ENCODE results near the gene NRROS.

NRROS gene

GRCh38 chr3:196650740-196651311 is 11.3 kb downstream of the NRROS start:
- peak; percentile 77 to 81 for DNase-seq (ENCODE audit: low read depth in 2 of 2)

- DNase-seq (ENCODE audit: low read depth in 2 of 2), result no peak
Observed at GRCh38 chr3:196651819-196652218, 12.3 kb downstream of the NRROS start.

GRCh38 chr3:196652961-196653795 is 13.7 kb downstream of the NRROS start:
- DNase-seq (ENCODE audit: low read depth in 2 of 2), result no peak

GRCh38 chr3:196654006-196654734 is 14.7 kb downstream of the NRROS start:
- no peak for DNase-seq (ENCODE audit: low read depth in 2 of 2)

- no peak for DNase-seq (ENCODE audit: low read depth in 2 of 2)
Observed at GRCh38 chr3:196654735-196655090, 15.2 kb downstream of the NRROS start.

- no peak for DNase-seq (ENCODE audit: low read depth in 2 of 2)
Observed at GRCh38 chr3:196655496-196655895, 16.0 kb downstream of the NRROS start.

GRCh38 chr3:196656213-196656612 is 16.7 kb downstream of the NRROS start:
- no peak for DNase-seq (ENCODE audit: low read depth in 2 of 2)

GRCh38 chr3:196659901-196660351 is 20.4 kb downstream of the NRROS start:
- no peak for DNase-seq (ENCODE audit: low read depth in 2 of 2)

GRCh38 chr3:196660381-196661166 is 21.1 kb downstream of the NRROS start:
- DNase-seq (ENCODE audit: low read depth in 2 of 2), result no peak

- no peak for DNase-seq (ENCODE audit: low read depth in 2 of 2)
Observed at GRCh38 chr3:196661400-196661799, 21.9 kb downstream of the NRROS start.

GRCh38 chr3:196662033-196662432 is 22.5 kb downstream of the NRROS start:
- DNase-seq (ENCODE audit: low read depth in 2 of 2), result no peak

GRCh38 chr3:196662711-196663571 is 23.4 kb downstream of the NRROS start:
- peak; percentile 10 to 22 for DNase-seq (ENCODE audit: low read depth in 2 of 2)

- DNase-seq (ENCODE audit: low read depth in 2 of 2), result peak in 1 of 2 experiments; percentile 17
Observed at GRCh38 chr3:196666001-196666867, 26.7 kb downstream of the NRROS start.

- DNase-seq (ENCODE audit: low read depth in 2 of 2), result no peak
Observed at GRCh38 chr3:196667056-196667825, 27.7 kb downstream of the NRROS start.

GRCh38 chr3:196670339-196670738 is 30.8 kb downstream of the NRROS start:
- DNase-seq (ENCODE audit: low read depth in 2 of 2), result no peak

GRCh38 chr3:196673632-196674031 is 34.1 kb downstream of the NRROS start:
- no peak for DNase-seq (ENCODE audit: low read depth in 2 of 2)

- DNase-seq (ENCODE audit: low read depth in 2 of 2), result no peak
Observed at GRCh38 chr3:196677353-196677752, 37.9 kb downstream of the NRROS start.

GRCh38 chr3:196677931-196678330 is 38.4 kb downstream of the NRROS start:
- no peak for DNase-seq (ENCODE audit: low read depth in 2 of 2)
